Naive thymus-derived CD4-positive, alpha-beta T cell (primary cell): ENCODE results near the gene COX8C. TPM values are rescaled to one million over a fixed set of nuclear protein-coding genes. Genes with fewer than 3 reads are reported as not detected.
A peak's percentile ranks its signal among the peaks of the same experiment; 100 is the strongest.

ENCODE experiments used
- ATAC-seq: fragments of 150-1000 bp; cut with Tn5 transposase; 2 replicates; pipeline ENCODE4 v1.10.0; 2021; ENCODE audit warnings: mild to moderate bottlenecking, moderate library complexity
- CTCF ChIA-PET: fragments of 350-600 bp; sonication (Branson Sonifier 250); formaldehyde crosslinking; loops from one replicate; lab custom pipeline; 2021; ENCODE audit warnings: antibody characterized with exemption; lab: Charles Lee
- POLR2A ChIA-PET: fragments of 350-600 bp; sonication (Branson Sonifier 250); formaldehyde crosslinking; loops from one replicate; lab custom pipeline; 2021; ENCODE audit warnings: antibody characterized with exemption, inconsistent platforms; lab: Charles Lee
- DNase-seq, 9 donors: peaks; one replicate each; pipeline versions ENCODE4 v3.0.0 to v3.0.0-alpha.2; 2020 to 2022; ENCODE audit warnings: mixed read lengths in 1 of 9
- H3K27ac ChIP-seq: one replicate; pipeline ENCODE4 v1.7.0; 2013; ENCODE audit warnings: mild to moderate bottlenecking, low read depth, low read length, moderate library complexity
- H3K27me3 ChIP-seq, 2 donors: one replicate each; pipeline ENCODE4 v1.7.0; 2013; ENCODE audit warnings: low read length in 2 of 2, mild to moderate bottlenecking in 2 of 2, moderate library complexity in 2 of 2; ENCODE audit not compliant: control insufficient read depth in 2 of 2, insufficient read depth in 2 of 2
- H3K36me3 ChIP-seq, 3 experiments: 1 replicate in 2 of 3; 2 replicates in 1 of 3; pipeline ENCODE4 v1.7.0; 2013; ENCODE audit warnings: low read length in 3 of 3, mild to moderate bottlenecking in 3 of 3, moderate library complexity in 1 of 3; ENCODE audit not compliant: insufficient read depth in 3 of 3, control insufficient read depth in 2 of 3
- H3K4me1 ChIP-seq, 2 donors: one replicate each; pipeline ENCODE4 v1.7.0; 2013; ENCODE audit warnings: low read length in 2 of 2, mild to moderate bottlenecking in 2 of 2, moderate library complexity in 1 of 2; ENCODE audit not compliant: control insufficient read depth in 2 of 2, insufficient read depth in 2 of 2
- H3K4me3 ChIP-seq: 2 replicates; pipeline ENCODE4 v1.7.0; 2013; ENCODE audit warnings: mild to moderate bottlenecking, low read length
- H3K9me3 ChIP-seq, 3 experiments: 1 replicate in 2 of 3; 2 replicates in 1 of 3; pipeline ENCODE4 v1.7.0; 2013; ENCODE audit warnings: low read length in 3 of 3; ENCODE audit not compliant: control insufficient read depth in 2 of 3
- H3K27ac Mint-ChIP-seq, 9 donors: one replicate each; pipeline ENCODE4 v1.8.0; 2020 to 2022; ENCODE audit warnings: mixed read lengths in 9 of 9, mild to moderate bottlenecking in 8 of 9, moderate library complexity in 5 of 9, inconsistent platforms in 2 of 9
- H3K27me3 Mint-ChIP-seq, 5 donors: one replicate each; pipeline ENCODE4 v1.8.0; 2021 to 2022; ENCODE audit warnings: mixed read lengths in 5 of 5, mild to moderate bottlenecking in 1 of 5
- H3K36me3 Mint-ChIP-seq, 5 donors: one replicate each; pipeline ENCODE4 v1.8.0; 2020 to 2022; ENCODE audit warnings: mixed read lengths in 5 of 5, mild to moderate bottlenecking in 3 of 5, inconsistent platforms in 1 of 5
- H3K4me1 Mint-ChIP-seq, 7 donors: one replicate each; pipeline ENCODE4 v1.8.0; 2020 to 2022; ENCODE audit warnings: mixed read lengths in 7 of 7, mild to moderate bottlenecking in 3 of 7, inconsistent platforms in 1 of 7
- H3K4me3 Mint-ChIP-seq, 10 donors: one replicate each; pipeline ENCODE4 v1.8.0; 2020 to 2022; ENCODE audit warnings: mild to moderate bottlenecking in 10 of 10, mixed read lengths in 10 of 10, moderate library complexity in 6 of 10, inconsistent platforms in 2 of 10
- H3K9me3 Mint-ChIP-seq, 11 donors: one replicate each; pipeline ENCODE4 v1.8.0; 2020 to 2022; ENCODE audit warnings: mixed read lengths in 11 of 11, mild to moderate bottlenecking in 4 of 11, inconsistent platforms in 1 of 11, moderate library complexity in 1 of 11
- intact Hi-C, 2 donors: fragments of 100-400 bp; cut with micrococcal nuclease; formaldehyde crosslinking; loops; one replicate each; pipeline ENCODE4 v1.15.1; 2023
- polyA plus RNA-seq, 2 donors: library from polyadenylated mRNA; unstranded; fragments of 300-500 nt; fragmentation: Illumina TruSeq; gene quantifications; one replicate each; pipeline ENCODE4 v1.2.3, GENCODE V29; 2021
- total RNA-seq, 6 experiments: library from RNA in 5 of 6; stranded (reverse) in 5 of 6; gene quantifications; 1 replicate in 5 of 6; 2 replicates in 1 of 6; pipeline ENCODE4 v1.2.3 and lab custom pipeline; 2021 to 2026

Gene COX8C
- total and polyA plus RNA-seq, 7 experiments from 2014 or later: not detected

DNA sequence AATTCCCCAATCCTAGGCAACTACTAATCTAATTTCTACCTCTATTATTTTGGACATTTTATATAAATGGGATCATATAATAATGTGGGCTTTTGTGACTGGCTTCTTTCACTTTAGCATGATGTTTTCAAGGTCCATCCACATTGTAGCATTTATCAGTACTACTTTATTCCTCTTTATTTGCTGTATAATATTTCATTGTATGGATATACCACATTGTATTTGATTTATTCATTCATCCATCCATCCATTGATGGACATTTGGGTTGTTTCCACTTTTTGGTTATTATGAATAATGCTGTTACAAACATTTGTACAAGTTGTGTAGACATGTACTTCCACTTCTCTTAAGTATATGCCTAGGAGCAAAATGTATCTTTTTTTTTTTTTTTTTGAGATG is 31.4 kb upstream of the COX8C start:
- ATAC-seq (no peak), DNase-seq (no peak)
- H3K9me3 ChIP-seq: no peaks in the 10 kb centered on the region
- no peak overlapping the region for H3K27ac ChIP-seq
- CTCF ChIA-PET: no interaction called here
- peaks cover 21 to 64% (median 44%) of the 10 kb centered on the region in 7 donors for H3K4me1 Mint-ChIP-seq
- H3K4me3 ChIP-seq: no peak overlapping the region
- POLR2A ChIA-PET: no interaction called here
- intact Hi-C loops: no loop called here
- H3K4me3 Mint-ChIP-seq: no peak overlapping the region
- no peaks in the 10 kb centered on the region for H3K9me3 Mint-ChIP-seq
- no peaks in the 10 kb centered on the region for H3K36me3 ChIP-seq
- H3K27me3 Mint-ChIP-seq: no peaks in the 10 kb centered on the region
- H3K4me1 ChIP-seq: peaks cover 6 to 9% of the 10 kb centered on the region in 2 donors
- no peaks in the 10 kb centered on the region for H3K27me3 ChIP-seq
- peaks cover 0 to 16% (median 9%) of the 10 kb centered on the region in 5 donors for H3K36me3 Mint-ChIP-seq
- no peak overlapping the region for H3K27ac Mint-ChIP-seq

DNA sequence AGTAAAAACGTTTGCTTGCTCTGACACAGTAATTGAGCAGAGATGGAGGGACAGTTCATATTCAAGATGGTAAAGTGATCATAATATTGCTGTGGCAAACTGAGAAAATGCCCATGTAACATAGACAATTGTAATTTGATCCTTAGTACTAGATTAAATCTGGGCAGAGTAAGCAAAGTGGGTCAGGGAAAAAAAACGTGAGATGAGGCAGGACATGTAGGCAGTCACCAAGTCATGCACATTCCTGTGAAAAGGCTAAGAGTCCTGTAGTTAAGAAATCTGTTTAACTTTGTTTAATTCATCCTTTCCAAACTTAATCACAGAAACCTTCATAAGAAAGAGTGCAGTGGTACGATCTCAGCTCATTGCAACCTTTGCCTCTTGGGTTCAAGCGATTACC is 30.3 kb upstream of the COX8C start:
- CTCF ChIA-PET: no interaction called here
- Histone ChIP-seq H3K9me3 (no peaks in the 10 kb centered on the region), H3K27ac (no peak overlapping the region), H3K4me3 (no peak overlapping the region), H3K36me3 (no peaks in the 10 kb centered on the region), H3K4me1 (peaks cover 8 to 9% of the 10 kb centered on the region in 2 donors), H3K27me3 (no peaks in the 10 kb centered on the region)
- ATAC-seq (no peak), DNase-seq (no peak)
- POLR2A ChIA-PET: interaction anchor here (0.6 kb wide), 2 partner anchors 21 to 86 kb away, joined by 3 to 4 read pairs; no protein-coding TSS in a partner anchor
- H3K27ac Mint-ChIP-seq: no peak overlapping the region
- H3K4me3 Mint-ChIP-seq: no peak overlapping the region
- peaks cover 0 to 20% (median 9%) of the 10 kb centered on the region in 5 donors for H3K36me3 Mint-ChIP-seq
- no peaks in the 10 kb centered on the region for H3K27me3 Mint-ChIP-seq
- H3K4me1 Mint-ChIP-seq: peaks cover 21 to 68% (median 49%) of the 10 kb centered on the region in 7 donors
- H3K9me3 Mint-ChIP-seq: no peaks in the 10 kb centered on the region
- intact Hi-C loops: no loop called here

DNA sequence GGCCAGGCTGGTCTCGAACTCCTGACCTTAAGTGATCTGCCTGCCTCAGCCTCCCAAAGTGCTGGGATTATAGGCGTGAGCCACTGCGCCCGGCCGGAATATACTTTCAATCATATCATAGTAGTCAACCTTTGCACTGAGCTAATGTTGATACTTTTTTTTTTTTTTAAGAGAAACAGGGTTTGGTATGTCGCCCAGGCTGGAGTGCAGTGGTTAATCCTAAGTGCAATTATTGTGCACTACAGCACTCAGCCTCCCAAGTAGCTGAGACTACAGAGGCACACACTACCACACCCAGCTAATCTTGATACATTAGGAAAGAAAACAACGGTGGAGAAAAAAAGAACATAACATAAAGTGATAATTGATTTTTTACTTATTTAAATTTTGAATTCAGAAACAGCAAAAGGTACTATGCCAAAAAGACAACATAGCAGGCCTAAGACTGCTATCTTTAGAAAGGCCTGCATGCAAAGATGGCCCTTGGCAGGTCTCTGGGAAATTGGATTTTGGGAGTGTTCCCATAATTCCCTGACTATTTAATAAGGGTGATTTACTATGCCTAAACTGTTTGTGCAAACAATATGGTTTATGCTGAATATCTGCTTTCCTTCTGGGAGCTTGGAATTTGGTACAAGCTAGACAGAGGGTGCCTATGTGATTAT is 29.6 kb upstream of the COX8C start:
- intact Hi-C loops: no loop called here

GRCh38 chr14:93317875-93318807 is 28.8 kb upstream of the COX8C start:
- peaks cover 8 to 13% of the 10 kb centered on the region in 2 donors for H3K4me1 ChIP-seq
- H3K27me3 ChIP-seq: no peaks in the 10 kb centered on the region
- intact Hi-C loops: no loop called here
- CTCF ChIA-PET: no interaction called here
- ATAC-seq (peak; percentile 65), DNase-seq (no peak)
- H3K9me3 ChIP-seq: no peaks in the 10 kb centered on the region
- no peak overlapping the region for H3K4me3 ChIP-seq
- no peaks in the 10 kb centered on the region for H3K36me3 ChIP-seq
- Mint-ChIP-seq H3K27me3 (no peaks in the 10 kb centered on the region), H3K4me1 (peaks cover 21 to 66% (median 42%) of the 10 kb centered on the region in 7 donors), H3K9me3 (no peaks in the 10 kb centered on the region), H3K27ac (no peak overlapping the region), H3K36me3 (peaks cover 0 to 26% (median 10%) of the 10 kb centered on the region in 5 donors), H3K4me3 (no peak overlapping the region)
- POLR2A ChIA-PET: no interaction called here
- no peak overlapping the region for H3K27ac ChIP-seq

More for the DNA sequence above, 29.6 kb upstream of the COX8C start:
- no peak overlapping the region for H3K4me3 Mint-ChIP-seq
- no peaks in the 10 kb centered on the region for H3K27me3 ChIP-seq
- DNase-seq (no peak), ATAC-seq (no peak)
- no peaks in the 10 kb centered on the region for H3K9me3 Mint-ChIP-seq
- no peaks in the 10 kb centered on the region for H3K9me3 ChIP-seq
- H3K4me3 ChIP-seq: no peak overlapping the region
- no peak overlapping the region for H3K27ac ChIP-seq
- peaks cover 8 to 9% of the 10 kb centered on the region in 2 donors for H3K4me1 ChIP-seq
- H3K36me3 ChIP-seq: no peaks in the 10 kb centered on the region
- peaks cover 21 to 68% (median 47%) of the 10 kb centered on the region in 7 donors for H3K4me1 Mint-ChIP-seq
- peaks cover 0 to 24% (median 9%) of the 10 kb centered on the region in 5 donors for H3K36me3 Mint-ChIP-seq
- H3K27me3 Mint-ChIP-seq: no peaks in the 10 kb centered on the region
- no peak overlapping the region for H3K27ac Mint-ChIP-seq
- CTCF ChIA-PET: no interaction called here
- POLR2A ChIA-PET: interaction anchor here (0.6 kb wide), 2 partner anchors 20 to 86 kb away, joined by 3 to 4 read pairs; no protein-coding TSS in a partner anchor

GRCh38 chr14:93318927-93319326 is 28.1 kb upstream of the COX8C start:
- ChIA-PET POLR2A (no interaction called here), CTCF (no interaction called here)
- ATAC-seq: no peak
- Histone ChIP-seq H3K4me1 (peaks cover 8 to 13% of the 10 kb centered on the region in 2 donors), H3K9me3 (no peaks in the 10 kb centered on the region), H3K27me3 (no peaks in the 10 kb centered on the region), H3K4me3 (no peak overlapping the region), H3K36me3 (no peaks in the 10 kb centered on the region), H3K27ac (no peak overlapping the region)
- H3K36me3 Mint-ChIP-seq: peaks cover 0 to 26% (median 18%) of the 10 kb centered on the region in 5 donors
- H3K27me3 Mint-ChIP-seq: no peaks in the 10 kb centered on the region
- no peak for DNase-seq
- H3K4me3 Mint-ChIP-seq: no peak overlapping the region
- peaks cover 24 to 66% (median 49%) of the 10 kb centered on the region in 7 donors for H3K4me1 Mint-ChIP-seq
- H3K9me3 Mint-ChIP-seq: no peaks in the 10 kb centered on the region
- intact Hi-C loops: no loop called here
- no peak overlapping the region for H3K27ac Mint-ChIP-seq

GRCh38 chr14:93319494-93319893 is 27.5 kb upstream of the COX8C start:
- CTCF ChIA-PET: no interaction called here
- H3K27me3 Mint-ChIP-seq: no peaks in the 10 kb centered on the region
- peak overlapping the region in 2 of 9 donors; percentile 21 to 50 for H3K27ac Mint-ChIP-seq
- Histone ChIP-seq H3K27me3 (no peaks in the 10 kb centered on the region), H3K36me3 (peaks cover 0 to 2% (median 0%) of the 10 kb centered on the region in 3 experiments), H3K9me3 (no peaks in the 10 kb centered on the region), H3K4me1 (peaks cover 8 to 13% of the 10 kb centered on the region in 2 donors), H3K4me3 (no peak overlapping the region), H3K27ac (no peak overlapping the region)
- intact Hi-C loops: no loop called here
- ATAC-seq (no peak), DNase-seq (no peak)
- H3K4me1 Mint-ChIP-seq: peaks cover 25 to 69% (median 52%) of the 10 kb centered on the region in 7 donors
- POLR2A ChIA-PET: no interaction called here
- H3K9me3 Mint-ChIP-seq: no peaks in the 10 kb centered on the region
- peak overlapping the region in 1 of 10 donors; percentile 17 for H3K4me3 Mint-ChIP-seq
- H3K36me3 Mint-ChIP-seq: peaks cover under 1 to 27% (median 21%) of the 10 kb centered on the region in 5 donors
